UCSD-AML1 (cell line): ENCODE data around the gene PUS1.

ENCODE experiments used
- DNase-seq: peaks from one replicate; lab custom pipeline; 2025; ENCODE audit not compliant: unreplicated experiment; lab: John Stamatoyannopoulos, UW

Gene PUS1

GRCh38 chr12:131990066-131990979 lies 61.2 kb downstream of the PUS1 start:
- no peak for DNase-seq

DNA sequence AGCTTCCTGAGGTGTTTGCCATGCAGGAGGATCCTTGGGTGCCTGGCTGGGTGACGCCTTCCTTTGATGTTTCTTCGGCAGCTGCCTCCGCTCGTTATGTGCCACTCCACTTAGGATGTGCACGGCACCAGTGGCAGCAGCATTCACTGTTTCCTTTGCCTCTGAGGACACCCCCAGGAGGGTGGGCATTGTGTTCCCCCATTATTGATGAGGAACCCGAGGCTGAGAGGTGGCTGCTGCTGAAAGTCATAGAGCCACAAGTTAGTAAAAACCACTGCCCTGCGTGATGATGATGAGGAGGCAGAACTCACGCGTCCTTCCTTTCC lies 61.9 kb downstream of the PUS1 start:
- no peak for DNase-seq

GRCh38 chr12:131991816-131992430 lies 62.8 kb downstream of the PUS1 start:
- no peak for DNase-seq

DNA sequence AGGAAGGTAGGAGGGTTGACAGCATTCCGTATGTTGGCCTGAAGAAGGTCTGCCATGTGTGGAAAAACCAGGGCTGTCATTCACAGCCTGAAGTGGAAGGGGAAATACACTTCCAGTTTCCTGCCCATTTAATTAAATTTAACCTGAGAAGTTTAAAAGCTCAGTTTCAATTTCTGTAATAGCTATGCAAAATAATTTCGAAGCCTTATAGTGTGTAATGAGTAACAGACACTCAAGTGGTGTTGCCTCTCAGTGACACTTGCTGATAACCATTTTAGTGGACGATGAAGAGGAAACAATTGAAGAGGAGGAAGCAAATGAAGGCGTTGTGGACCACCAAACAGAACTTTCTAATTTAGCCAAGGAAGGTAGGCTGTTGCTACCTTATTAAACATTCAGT lies 65.5 kb downstream of the PUS1 start:
- no peak for DNase-seq
